HepG2 (cell line): Measurements from ENCODE around the gene EMC8. TPM values are rescaled to one million over a fixed set of nuclear protein-coding genes. Genes with fewer than 3 reads are reported as not detected.

Experiments
- MED13 ChIP-seq: sonication (generic); formaldehyde crosslinking; IDR thresholded peaks from 2 replicates; pipeline ENCODE4 v1.5.0; 2020; ENCODE audit warnings: missing genetic modification reagents
- SMAD9 ChIP-seq: sonication (generic); formaldehyde crosslinking; IDR thresholded peaks from 2 replicates; pipeline ENCODE4 v1.5.1; 2020; ENCODE audit warnings: mild to moderate bottlenecking, missing genetic modification reagents
- SP4 ChIP-seq: sonication (generic); formaldehyde crosslinking; IDR thresholded peaks from 2 replicates; pipeline ENCODE4 v1.8.1; 2023; ENCODE audit warnings: mild to moderate bottlenecking, missing genetic modification reagents
- ZNF235 ChIP-seq: sonication (generic); formaldehyde crosslinking; IDR thresholded peaks from 2 replicates; pipeline ENCODE4 v1.8.1; 2023; ENCODE audit warnings: mild to moderate bottlenecking, missing genetic modification reagents, borderline replicate concordance
- ZNF253 ChIP-seq: sonication (generic); formaldehyde crosslinking; IDR thresholded peaks from 2 replicates; pipeline ENCODE4 v1.8.0; 2022; ENCODE audit warnings: mild to moderate bottlenecking, missing genetic modification reagents, borderline replicate concordance
- ZNF550 ChIP-seq: sonication (generic); formaldehyde crosslinking; IDR thresholded peaks from 2 replicates; pipeline ENCODE4 v1.4.0; 2020; ENCODE audit warnings: mild to moderate bottlenecking, missing genetic modification reagents, borderline replicate concordance
- ZNF768 ChIP-seq: sonication (generic); formaldehyde crosslinking; IDR thresholded peaks from 2 replicates; pipeline ENCODE4 v1.4.0; 2020; ENCODE audit warnings: missing genetic modification reagents
- ZNF777 ChIP-seq: sonication (generic); formaldehyde crosslinking; IDR thresholded peaks from 2 replicates; pipeline ENCODE4 v1.4.0; 2020; ENCODE audit warnings: missing genetic modification reagents
- polyA plus RNA-seq, 8 experiments: library from polyadenylated mRNA; depleted of rRNA in 3 of 8; stranded (reverse) in 7 of 8; unstranded in 1 of 8; fragments of >200 nt; fragmentation: Illumina TruSeq in 4 of 8; extraction: Trizol in 4 of 8; gene quantifications; 2 replicates each; pipeline versions ENCODE4 v1.2.1 to v1.2.3, GENCODE V29; 2011 to 2016; ENCODE audit warnings: low read depth in 4 of 8, missing spikeins in 1 of 8, mixed read lengths in 1 of 8; ENCODE audit not compliant: insufficient read depth in 1 of 8
- total RNA-seq, 5 experiments: library from RNA; depleted of rRNA; stranded (reverse); fragments of >200 nt; fragmentation: Illumina TruSeq; extraction: Trizol; gene quantifications; 2 replicates each; pipeline ENCODE4 v1.2.3, GENCODE V29; 2016; ENCODE audit warnings: low read depth in 1 of 5
- TF ChIP-seq, protein P1 (sequence below): sonication (generic); formaldehyde crosslinking; conservative IDR thresholded peaks from 2 replicates; pipeline ENCODE4 v1.4.0; 2020; ENCODE audit warnings: missing genetic modification reagents
- TF ChIP-seq, protein P2 (sequence below): sonication (generic); formaldehyde crosslinking; IDR thresholded peaks from 2 replicates; pipeline ENCODE4 v1.5.1; 2020; ENCODE audit warnings: mild to moderate bottlenecking, moderate library complexity, missing genetic modification reagents
- TF ChIP-seq, protein P3 (sequence below): sonication (generic); formaldehyde crosslinking; IDR thresholded peaks from 2 replicates; pipeline ENCODE4 v1.4.0; 2020; ENCODE audit warnings: missing genetic modification reagents, mild to moderate bottlenecking, borderline replicate concordance
- TF ChIP-seq, protein P4 (sequence below): sonication (generic); formaldehyde crosslinking; IDR thresholded peaks from 2 replicates; pipeline ENCODE4 v1.4.0; 2020; ENCODE audit warnings: missing genetic modification reagents
- TF ChIP-seq, protein P5 (sequence below): IDR thresholded peaks from 2 replicates; pipeline ENCODE4 v1.6.1; 2016
- TF ChIP-seq, protein P6 (sequence below): sonication (generic); IDR thresholded peaks from 2 replicates; pipeline ENCODE4 v1.6.1; 2016; ENCODE audit warnings: low read depth, borderline replicate concordance

The EMC8 gene
- total and polyA plus RNA-seq, 2 of the 13 experiments (the other 11 are each of a cell fraction or from before 2014, with no cell fraction given) = 55.0 to 76.0 TPM

DNA sequence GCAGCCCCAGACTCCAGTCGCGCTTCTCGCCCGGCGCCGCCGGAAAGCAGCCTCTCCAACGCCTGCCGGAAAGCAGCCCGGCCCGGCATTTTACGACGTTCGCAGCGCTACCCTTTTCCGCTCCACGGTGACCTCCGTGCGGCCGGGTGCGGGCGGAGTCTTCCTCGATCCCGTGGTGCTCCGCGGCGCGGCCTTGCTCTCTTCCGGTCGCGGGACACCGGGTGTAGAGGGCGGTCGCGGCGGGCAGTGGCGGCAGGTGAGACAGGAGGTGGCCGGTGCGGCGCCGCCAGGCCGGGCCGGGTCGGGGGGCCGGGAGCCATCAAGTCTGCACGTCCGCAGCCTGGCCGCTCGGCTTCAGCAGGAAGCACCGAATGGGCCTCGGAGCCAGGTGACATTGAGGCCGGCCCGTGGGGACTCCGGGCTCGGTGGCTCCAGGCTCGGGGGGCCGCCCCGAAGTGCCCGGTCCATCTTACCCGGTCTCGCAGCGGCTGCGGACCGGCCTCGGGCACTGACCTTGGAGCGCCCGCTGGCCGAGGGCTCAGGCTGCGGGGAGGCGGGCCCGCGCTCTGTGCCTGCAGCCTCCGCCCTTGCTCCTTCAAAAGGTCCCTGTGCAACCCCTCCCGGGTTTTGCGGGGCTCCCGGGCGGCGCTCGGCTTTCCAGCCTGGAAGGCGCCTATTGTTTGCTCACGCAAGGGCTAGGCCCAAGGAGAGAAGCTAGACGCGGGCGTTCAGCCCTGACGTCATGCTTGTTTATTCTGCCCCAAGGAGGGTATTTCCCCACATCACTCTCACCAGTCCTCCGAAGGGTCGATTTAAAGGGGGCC is at the start of gene EMC8, which contains the start of gene COX4I1 (continued):
- TF ChIP-seq ZNF777 (CRISPR knock-in tag) (peak; percentile 31; the same call in 1 of the 2 replicates), MED13 (CRISPR knock-in tag) (peak; percentile 75), ZNF550 (CRISPR knock-in tag) (no peak; the same call in 1 of the 2 replicates), SP4 (CRISPR knock-in tag) (peak; percentile 81), ZNF253 (CRISPR knock-in tag) (peak; percentile 30; the same call in 1 of the 2 replicates), ZNF768 (CRISPR knock-in tag) (no peak; the same call in 1 of the 2 replicates), ZNF235 (CRISPR knock-in tag) (0 out of 2 replicates have a peak, but pooled peaks have one; percentile 9), SMAD9 (CRISPR knock-in tag) (0 out of 2 replicates have a peak, but pooled peaks have one; percentile 61)
- TF ChIP-seq, protein P1, sequence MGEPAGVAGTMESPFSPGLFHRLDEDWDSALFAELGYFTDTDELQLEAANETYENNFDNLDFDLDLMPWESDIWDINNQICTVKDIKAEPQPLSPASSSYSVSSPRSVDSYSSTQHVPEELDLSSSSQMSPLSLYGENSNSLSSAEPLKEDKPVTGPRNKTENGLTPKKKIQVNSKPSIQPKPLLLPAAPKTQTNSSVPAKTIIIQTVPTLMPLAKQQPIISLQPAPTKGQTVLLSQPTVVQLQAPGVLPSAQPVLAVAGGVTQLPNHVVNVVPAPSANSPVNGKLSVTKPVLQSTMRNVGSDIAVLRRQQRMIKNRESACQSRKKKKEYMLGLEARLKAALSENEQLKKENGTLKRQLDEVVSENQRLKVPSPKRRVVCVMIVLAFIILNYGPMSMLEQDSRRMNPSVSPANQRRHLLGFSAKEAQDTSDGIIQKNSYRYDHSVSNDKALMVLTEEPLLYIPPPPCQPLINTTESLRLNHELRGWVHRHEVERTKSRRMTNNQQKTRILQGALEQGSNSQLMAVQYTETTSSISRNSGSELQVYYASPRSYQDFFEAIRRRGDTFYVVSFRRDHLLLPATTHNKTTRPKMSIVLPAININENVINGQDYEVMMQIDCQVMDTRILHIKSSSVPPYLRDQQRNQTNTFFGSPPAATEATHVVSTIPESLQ (CRISPR knock-in tag) = no peak
- TF ChIP-seq, protein P2, sequence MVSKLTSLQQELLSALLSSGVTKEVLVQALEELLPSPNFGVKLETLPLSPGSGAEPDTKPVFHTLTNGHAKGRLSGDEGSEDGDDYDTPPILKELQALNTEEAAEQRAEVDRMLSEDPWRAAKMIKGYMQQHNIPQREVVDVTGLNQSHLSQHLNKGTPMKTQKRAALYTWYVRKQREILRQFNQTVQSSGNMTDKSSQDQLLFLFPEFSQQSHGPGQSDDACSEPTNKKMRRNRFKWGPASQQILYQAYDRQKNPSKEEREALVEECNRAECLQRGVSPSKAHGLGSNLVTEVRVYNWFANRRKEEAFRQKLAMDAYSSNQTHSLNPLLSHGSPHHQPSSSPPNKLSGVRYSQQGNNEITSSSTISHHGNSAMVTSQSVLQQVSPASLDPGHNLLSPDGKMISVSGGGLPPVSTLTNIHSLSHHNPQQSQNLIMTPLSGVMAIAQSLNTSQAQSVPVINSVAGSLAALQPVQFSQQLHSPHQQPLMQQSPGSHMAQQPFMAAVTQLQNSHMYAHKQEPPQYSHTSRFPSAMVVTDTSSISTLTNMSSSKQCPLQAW (CRISPR knock-in tag) = peak; percentile 71; the same call in 1 of the 2 replicates
- TF ChIP-seq, protein P3, sequence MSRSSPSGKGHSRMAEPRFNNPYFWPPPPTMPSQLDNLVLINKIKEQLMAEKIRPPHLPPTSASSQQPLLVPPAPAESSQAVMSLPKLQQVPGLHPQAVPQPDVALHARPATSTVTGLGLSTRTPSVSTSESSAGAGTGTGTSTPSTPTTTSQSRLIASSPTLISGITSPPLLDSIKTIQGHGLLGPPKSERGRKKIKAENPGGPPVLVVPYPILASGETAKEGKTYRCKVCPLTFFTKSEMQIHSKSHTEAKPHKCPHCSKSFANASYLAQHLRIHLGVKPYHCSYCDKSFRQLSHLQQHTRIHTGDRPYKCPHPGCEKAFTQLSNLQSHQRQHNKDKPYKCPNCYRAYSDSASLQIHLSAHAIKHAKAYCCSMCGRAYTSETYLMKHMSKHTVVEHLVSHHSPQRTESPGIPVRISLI (CRISPR knock-in tag) = no peak; the same call in 1 of the 2 replicates
- TF ChIP-seq, protein P4, sequence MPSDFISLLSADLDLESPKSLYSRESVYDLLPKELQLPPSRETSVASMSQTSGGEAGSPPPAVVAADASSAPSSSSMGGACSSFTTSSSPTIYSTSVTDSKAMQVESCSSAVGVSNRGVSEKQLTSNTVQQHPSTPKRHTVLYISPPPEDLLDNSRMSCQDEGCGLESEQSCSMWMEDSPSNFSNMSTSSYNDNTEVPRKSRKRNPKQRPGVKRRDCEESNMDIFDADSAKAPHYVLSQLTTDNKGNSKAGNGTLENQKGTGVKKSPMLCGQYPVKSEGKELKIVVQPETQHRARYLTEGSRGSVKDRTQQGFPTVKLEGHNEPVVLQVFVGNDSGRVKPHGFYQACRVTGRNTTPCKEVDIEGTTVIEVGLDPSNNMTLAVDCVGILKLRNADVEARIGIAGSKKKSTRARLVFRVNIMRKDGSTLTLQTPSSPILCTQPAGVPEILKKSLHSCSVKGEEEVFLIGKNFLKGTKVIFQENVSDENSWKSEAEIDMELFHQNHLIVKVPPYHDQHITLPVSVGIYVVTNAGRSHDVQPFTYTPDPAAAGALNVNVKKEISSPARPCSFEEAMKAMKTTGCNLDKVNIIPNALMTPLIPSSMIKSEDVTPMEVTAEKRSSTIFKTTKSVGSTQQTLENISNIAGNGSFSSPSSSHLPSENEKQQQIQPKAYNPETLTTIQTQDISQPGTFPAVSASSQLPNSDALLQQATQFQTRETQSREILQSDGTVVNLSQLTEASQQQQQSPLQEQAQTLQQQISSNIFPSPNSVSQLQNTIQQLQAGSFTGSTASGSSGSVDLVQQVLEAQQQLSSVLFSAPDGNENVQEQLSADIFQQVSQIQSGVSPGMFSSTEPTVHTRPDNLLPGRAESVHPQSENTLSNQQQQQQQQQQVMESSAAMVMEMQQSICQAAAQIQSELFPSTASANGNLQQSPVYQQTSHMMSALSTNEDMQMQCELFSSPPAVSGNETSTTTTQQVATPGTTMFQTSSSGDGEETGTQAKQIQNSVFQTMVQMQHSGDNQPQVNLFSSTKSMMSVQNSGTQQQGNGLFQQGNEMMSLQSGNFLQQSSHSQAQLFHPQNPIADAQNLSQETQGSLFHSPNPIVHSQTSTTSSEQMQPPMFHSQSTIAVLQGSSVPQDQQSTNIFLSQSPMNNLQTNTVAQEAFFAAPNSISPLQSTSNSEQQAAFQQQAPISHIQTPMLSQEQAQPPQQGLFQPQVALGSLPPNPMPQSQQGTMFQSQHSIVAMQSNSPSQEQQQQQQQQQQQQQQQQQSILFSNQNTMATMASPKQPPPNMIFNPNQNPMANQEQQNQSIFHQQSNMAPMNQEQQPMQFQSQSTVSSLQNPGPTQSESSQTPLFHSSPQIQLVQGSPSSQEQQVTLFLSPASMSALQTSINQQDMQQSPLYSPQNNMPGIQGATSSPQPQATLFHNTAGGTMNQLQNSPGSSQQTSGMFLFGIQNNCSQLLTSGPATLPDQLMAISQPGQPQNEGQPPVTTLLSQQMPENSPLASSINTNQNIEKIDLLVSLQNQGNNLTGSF (CRISPR knock-in tag) = no peak
- TF ChIP-seq, protein P5, sequence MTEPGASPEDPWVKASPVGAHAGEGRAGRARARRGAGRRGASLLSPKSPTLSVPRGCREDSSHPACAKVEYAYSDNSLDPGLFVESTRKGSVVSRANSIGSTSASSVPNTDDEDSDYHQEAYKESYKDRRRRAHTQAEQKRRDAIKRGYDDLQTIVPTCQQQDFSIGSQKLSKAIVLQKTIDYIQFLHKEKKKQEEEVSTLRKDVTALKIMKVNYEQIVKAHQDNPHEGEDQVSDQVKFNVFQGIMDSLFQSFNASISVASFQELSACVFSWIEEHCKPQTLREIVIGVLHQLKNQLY (CRISPR knock-in tag) = peak; percentile 52; the same call in 1 of the 2 replicates
- TF ChIP-seq, protein P6, sequence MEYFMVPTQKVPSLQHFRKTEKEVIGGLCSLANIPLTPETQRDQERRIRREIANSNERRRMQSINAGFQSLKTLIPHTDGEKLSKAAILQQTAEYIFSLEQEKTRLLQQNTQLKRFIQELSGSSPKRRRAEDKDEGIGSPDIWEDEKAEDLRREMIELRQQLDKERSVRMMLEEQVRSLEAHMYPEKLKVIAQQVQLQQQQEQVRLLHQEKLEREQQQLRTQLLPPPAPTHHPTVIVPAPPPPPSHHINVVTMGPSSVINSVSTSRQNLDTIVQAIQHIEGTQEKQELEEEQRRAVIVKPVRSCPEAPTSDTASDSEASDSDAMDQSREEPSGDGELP = peak; percentile 47; the same call in 1 of the 2 replicates
